Neural crest cell (in vitro differentiated cells): ENCODE results near the gene PEMT. TPM values are rescaled to one million over a fixed set of nuclear protein-coding genes. Genes with fewer than 3 reads are reported as not detected.
"Not testable (repeated sequence)": the region's sequence is repeated elsewhere in the genome, so short reads cannot be mapped to it uniquely, and the experiment has no call there.

Experiments
- DNase-seq: peaks from one replicate; pipeline ENCODE4 v3.0.0; 2021; ENCODE audit warnings: low read depth, mixed read lengths, low spot score
- H3K27ac Mint-ChIP-seq: one replicate; pipeline ENCODE4 v1.8.0; 2021; ENCODE audit warnings: mild to moderate bottlenecking, mixed read lengths; ENCODE audit not compliant: unreplicated experiment
- H3K27me3 Mint-ChIP-seq: 2 replicates; pipeline ENCODE4 v1.8.0; 2021; ENCODE audit warnings: low read depth, mild to moderate bottlenecking, mixed read lengths
- H3K36me3 Mint-ChIP-seq: 2 replicates; pipeline ENCODE4 v1.8.0; 2021; ENCODE audit warnings: low read depth, mild to moderate bottlenecking, mixed read lengths
- H3K4me1 Mint-ChIP-seq: 2 replicates; pipeline ENCODE4 v1.8.0; 2021; ENCODE audit warnings: mixed read lengths
- H3K4me3 Mint-ChIP-seq: one replicate; pipeline ENCODE4 v1.8.0; 2021; ENCODE audit warnings: mild to moderate bottlenecking, mixed read lengths
- H3K9me3 Mint-ChIP-seq: 2 replicates; pipeline ENCODE4 v1.8.0; 2021; ENCODE audit warnings: mixed read lengths
- total RNA-seq: library from RNA; stranded (reverse); gene quantifications from 2 replicates; pipeline ENCODE4 v1.2.1, GENCODE V29; 2021
- TF ChIP-seq, protein P1 (sequence below): fragments of 200-600 bp; sonication (generic); conservative IDR thresholded peaks from 2 replicates; pipeline ENCODE4 v1.5.0; 2021; ENCODE audit warnings: antibody characterized with exemption, mild to moderate bottlenecking

The PEMT gene
- total RNA-seq, 1 donor from 2014 or later, result 43.0 TPM

DNA sequence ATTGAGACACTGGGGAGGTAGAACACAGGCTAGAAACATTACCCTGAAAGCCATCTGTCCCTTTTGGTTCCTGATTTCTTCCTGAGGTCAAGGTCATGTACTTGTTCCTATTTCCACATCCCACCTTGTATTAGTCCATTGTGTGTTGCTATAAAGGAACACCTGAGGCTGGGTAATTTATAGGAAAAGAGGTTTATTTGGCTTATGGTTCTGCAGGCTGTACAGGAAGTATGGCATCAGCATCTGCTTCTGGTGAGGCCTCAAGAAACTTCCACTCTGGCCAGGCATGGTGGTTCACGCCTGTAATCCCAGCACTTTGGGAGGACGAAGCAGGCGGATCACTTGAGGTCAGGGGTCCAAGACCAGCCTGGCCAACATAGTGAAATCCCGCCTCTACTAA, 122.2 kb downstream of the PEMT start:
- Mint-ChIP-seq H3K27me3 (peaks cover 22% of the 10 kb centered on the region), H3K27ac (no peak overlapping the region), H3K36me3 (no peaks in the 10 kb centered on the region), H3K4me3 (no peak overlapping the region), H3K4me1 (peaks cover 26% of the 10 kb centered on the region), H3K9me3 (no peaks in the 10 kb centered on the region)
- no peak for DNase-seq
- TF ChIP-seq, protein P1, sequence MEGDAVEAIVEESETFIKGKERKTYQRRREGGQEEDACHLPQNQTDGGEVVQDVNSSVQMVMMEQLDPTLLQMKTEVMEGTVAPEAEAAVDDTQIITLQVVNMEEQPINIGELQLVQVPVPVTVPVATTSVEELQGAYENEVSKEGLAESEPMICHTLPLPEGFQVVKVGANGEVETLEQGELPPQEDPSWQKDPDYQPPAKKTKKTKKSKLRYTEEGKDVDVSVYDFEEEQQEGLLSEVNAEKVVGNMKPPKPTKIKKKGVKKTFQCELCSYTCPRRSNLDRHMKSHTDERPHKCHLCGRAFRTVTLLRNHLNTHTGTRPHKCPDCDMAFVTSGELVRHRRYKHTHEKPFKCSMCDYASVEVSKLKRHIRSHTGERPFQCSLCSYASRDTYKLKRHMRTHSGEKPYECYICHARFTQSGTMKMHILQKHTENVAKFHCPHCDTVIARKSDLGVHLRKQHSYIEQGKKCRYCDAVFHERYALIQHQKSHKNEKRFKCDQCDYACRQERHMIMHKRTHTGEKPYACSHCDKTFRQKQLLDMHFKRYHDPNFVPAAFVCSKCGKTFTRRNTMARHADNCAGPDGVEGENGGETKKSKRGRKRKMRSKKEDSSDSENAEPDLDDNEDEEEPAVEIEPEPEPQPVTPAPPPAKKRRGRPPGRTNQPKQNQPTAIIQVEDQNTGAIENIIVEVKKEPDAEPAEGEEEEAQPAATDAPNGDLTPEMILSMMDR, result no peak

DNA sequence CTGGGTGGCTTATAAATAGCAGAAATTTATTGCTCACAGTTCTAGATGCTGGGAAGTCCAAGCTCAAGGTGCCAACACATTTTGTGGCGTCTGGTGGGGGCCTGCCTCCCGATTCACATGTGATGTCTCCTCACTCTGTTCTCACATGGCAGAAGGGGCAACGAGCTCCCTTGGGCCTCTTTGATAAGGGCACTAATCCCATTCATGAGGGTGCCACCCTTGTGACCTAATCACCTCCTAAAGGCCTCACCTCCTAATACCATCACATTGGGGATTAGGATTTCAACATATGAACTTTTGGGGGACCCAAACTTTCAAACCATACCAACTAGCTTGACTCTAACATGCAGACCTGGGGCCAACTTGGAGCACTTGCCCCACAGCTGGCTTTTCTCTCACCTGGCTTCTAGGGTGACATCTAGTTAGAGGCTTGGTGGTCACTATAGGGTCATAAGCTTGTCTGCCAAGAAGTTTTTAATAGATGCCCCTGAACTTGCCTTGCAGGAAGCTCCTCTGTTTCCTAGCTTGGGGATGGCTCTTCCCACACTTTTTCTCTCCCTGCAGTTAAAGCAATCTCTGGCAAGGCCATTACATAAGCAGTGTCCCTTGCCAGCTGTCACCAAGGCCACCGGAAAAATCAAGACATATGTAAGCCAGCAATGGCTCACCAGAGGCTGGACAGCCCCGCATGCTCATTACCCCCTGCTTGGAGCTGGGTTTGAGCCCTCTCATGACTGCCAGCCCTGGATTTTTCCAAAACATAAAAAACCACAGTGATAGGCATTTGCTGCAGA, 123.1 kb downstream of the PEMT start:
- Mint-ChIP-seq H3K36me3 (no peaks in the 10 kb centered on the region), H3K27ac (no peak overlapping the region), H3K27me3 (peaks cover 29% of the 10 kb centered on the region), H3K9me3 (no peaks in the 10 kb centered on the region), H3K4me1 (peaks cover 21% of the 10 kb centered on the region), H3K4me3 (no peak overlapping the region)
- DNase-seq, result no peak
- TF ChIP-seq, protein P1, result no peak

DNA sequence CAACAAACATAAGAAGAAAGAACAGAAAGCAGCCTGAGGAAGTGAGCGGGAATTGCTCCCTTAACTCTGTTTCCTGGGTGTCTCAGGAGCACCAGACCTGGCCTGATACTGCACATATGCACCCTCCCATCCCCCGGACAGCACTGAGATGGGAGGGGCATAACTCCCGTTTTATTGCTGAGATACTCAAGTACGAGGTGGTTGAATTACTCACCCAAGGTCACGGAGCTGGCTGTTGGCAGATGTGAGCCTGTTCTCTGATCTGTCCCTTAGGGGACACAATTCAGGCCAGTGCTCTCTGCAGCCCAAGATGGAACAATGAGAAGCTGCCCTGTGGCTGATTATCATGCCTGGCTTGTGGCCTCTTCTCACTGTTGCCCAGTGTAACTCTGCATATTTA, 123.8 kb downstream of the PEMT start:
- peaks cover 33% of the 10 kb centered on the region for H3K27me3 Mint-ChIP-seq
- H3K36me3 Mint-ChIP-seq, result no peaks in the 10 kb centered on the region
- DNase-seq, result no peak
- TF ChIP-seq, protein P1, result no peak
- H3K4me3 Mint-ChIP-seq, result no peak overlapping the region
- H3K27ac Mint-ChIP-seq, result no peak overlapping the region
- H3K9me3 Mint-ChIP-seq, result no peaks in the 10 kb centered on the region
- peaks cover 14% of the 10 kb centered on the region for H3K4me1 Mint-ChIP-seq

DNA sequence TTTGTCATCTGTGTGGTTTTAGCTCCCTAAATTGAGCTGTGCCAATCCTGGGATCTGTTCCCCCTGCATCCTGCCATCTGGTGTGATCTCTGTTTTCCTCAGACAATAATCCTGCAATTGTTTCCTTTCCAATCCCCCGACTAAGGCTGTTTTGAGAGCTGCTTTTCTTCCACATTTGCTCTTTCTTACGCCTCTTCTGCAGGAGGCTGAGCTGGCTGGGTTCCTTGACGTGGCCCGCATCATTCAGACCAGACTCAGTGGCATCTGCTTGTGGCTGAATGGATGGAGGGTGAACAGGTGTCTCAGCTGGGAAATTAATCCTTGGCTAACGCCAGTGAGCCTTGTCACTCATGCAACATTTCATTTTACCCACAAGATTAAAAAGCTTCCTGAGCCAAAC, 124.5 kb downstream of the PEMT start:
- no peak for DNase-seq
- H3K27ac Mint-ChIP-seq, result no peak overlapping the region

DNA sequence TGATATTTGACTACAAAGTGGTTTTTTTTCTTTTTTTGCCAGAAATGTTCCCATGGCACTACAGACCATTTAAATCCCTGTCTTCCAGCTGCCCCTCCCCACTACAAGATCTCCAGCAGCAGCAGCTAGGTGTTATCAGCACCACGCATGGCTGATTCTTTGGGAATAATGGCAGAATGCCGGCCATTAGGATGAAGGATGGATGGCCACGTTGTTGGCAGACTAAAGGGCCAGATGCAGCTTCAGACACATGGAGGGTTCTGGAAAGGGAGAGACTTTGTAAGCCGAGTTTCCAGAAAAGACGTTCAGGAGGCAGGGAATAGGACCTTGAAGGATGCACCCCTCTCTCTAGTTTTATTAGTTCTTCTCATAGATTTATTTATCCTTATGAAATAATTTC, 125.0 kb downstream of the PEMT start:
- H3K36me3 Mint-ChIP-seq, result no peaks in the 10 kb centered on the region
- H3K27ac Mint-ChIP-seq, result no peak overlapping the region
- H3K27me3 Mint-ChIP-seq, result peaks cover 33% of the 10 kb centered on the region
- H3K4me1 Mint-ChIP-seq, result peaks cover 3% of the 10 kb centered on the region
- no peak for DNase-seq
- H3K9me3 Mint-ChIP-seq, result no peaks in the 10 kb centered on the region
- no peak overlapping the region for H3K4me3 Mint-ChIP-seq
- TF ChIP-seq, protein P1, result no peak

More for the DNA sequence above, 124.5 kb downstream of the PEMT start:
- Mint-ChIP-seq H3K27me3 (peaks cover 33% of the 10 kb centered on the region), H3K36me3 (no peaks in the 10 kb centered on the region), H3K9me3 (no peaks in the 10 kb centered on the region), H3K4me1 (peaks cover 7% of the 10 kb centered on the region), H3K4me3 (no peak overlapping the region)
- TF ChIP-seq, protein P1, result no peak

DNA sequence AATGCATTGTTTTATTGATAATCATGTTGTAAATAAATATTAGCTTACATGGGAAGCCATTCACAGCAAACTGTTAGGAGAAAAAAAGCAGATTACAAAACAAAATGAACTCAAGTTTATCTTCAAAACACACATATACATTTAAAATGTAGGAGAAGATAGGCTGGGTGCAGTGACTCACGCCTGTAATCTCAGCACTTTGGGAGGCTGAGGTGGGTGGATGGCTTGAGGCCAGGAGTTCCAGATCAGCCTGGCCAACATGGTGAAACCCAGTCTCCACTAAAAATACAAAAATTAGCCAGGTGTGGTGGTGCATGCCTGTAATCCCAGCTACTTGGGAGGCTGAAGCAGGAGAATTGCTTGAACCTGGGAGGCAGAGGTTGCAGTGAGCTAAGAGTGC, 125.6 kb downstream of the PEMT start:
- not testable (repeated sequence) for DNase-seq, H3K9me3 Mint-ChIP-seq, H3K27ac Mint-ChIP-seq, H3K4me3 Mint-ChIP-seq, H3K36me3 Mint-ChIP-seq, H3K4me1 Mint-ChIP-seq
- H3K27me3 Mint-ChIP-seq, result peaks cover 33% of the 10 kb centered on the region
